ENCODE results near the gene KCNMA1. TPM values are rescaled to one million over a fixed set of nuclear protein-coding genes. Genes with fewer than 3 reads are reported as not detected.

KCNMA1 gene
- total RNA-seq, 3 donors from 2014 or later = 13.6 to 37.8 (median 15.1) TPM

DNA sequence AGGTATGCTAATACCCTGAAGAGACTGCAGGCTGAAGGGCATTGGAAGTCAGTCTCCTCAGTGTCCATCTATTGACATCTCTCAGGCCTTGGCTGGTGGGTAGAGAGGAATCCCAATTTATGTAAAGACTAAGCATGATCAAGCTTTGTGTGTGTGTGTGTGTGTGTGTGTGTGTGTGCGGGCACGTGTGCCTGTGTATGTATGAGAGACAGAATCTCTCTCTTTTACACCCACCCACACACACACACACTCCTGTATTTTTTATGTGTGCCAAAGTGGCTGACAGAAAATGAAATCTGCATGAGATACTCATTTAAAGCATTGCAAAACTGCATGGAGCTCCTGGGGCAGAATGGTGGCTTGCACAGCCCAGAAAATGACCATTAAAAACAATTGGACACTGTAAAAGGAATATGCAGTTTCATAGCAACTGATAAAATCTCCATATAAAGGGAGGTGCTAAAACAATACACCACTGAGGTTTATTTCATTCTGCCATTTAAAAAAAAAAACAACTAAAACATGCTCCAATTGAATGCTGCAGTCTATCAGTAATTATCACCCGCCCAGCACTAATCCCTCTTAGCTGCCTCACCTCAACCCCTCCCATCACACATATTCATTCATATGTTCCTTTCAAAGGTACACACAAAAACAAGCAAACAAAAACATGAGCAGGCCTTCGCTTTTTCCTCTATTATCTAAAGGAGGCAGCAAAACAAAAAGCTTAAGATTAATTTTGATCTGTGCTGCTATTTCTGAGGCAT lies 385.0 kb downstream of the KCNMA1 start:
- intact Hi-C loops (cut with DNase I; ENCODE audit: low total_unique reads) = no loop called here
- Histone ChIP-seq H3K36me3 (no peaks in the 10 kb centered on the region), H3K9me3 (no peaks in the 10 kb centered on the region), H3K27ac (no peak overlapping the region), H3K4me3 (no peak overlapping the region), H3K27me3 (no peaks in the 10 kb centered on the region), H3K4me1 (no peaks in the 10 kb centered on the region)
- TF ChIP-seq POLR2A (IDR thresholded peaks at IDR 0.05) (no peak), POLR2AphosphoS5 (IDR thresholded peaks at IDR 0.05) (no peak)
- TF ChIP-seq, protein P1, sequence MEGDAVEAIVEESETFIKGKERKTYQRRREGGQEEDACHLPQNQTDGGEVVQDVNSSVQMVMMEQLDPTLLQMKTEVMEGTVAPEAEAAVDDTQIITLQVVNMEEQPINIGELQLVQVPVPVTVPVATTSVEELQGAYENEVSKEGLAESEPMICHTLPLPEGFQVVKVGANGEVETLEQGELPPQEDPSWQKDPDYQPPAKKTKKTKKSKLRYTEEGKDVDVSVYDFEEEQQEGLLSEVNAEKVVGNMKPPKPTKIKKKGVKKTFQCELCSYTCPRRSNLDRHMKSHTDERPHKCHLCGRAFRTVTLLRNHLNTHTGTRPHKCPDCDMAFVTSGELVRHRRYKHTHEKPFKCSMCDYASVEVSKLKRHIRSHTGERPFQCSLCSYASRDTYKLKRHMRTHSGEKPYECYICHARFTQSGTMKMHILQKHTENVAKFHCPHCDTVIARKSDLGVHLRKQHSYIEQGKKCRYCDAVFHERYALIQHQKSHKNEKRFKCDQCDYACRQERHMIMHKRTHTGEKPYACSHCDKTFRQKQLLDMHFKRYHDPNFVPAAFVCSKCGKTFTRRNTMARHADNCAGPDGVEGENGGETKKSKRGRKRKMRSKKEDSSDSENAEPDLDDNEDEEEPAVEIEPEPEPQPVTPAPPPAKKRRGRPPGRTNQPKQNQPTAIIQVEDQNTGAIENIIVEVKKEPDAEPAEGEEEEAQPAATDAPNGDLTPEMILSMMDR (IDR thresholded peaks at IDR 0.05) = no peak
- no peak for DNase-seq (ENCODE audit: low spot score in 2 of 2)

- Histone ChIP-seq H3K4me3 (no peak overlapping the region), H3K27ac (no peak overlapping the region), H3K36me3 (no peaks in the 10 kb centered on the region), H3K27me3 (no peaks in the 10 kb centered on the region), H3K9me3 (no peaks in the 10 kb centered on the region), H3K4me1 (no peaks in the 10 kb centered on the region)
- no peak for DNase-seq (ENCODE audit: low spot score in 2 of 2)
- no peak for TF ChIP-seq POLR2A (IDR thresholded peaks at IDR 0.05)
- TF ChIP-seq, protein P1 (IDR thresholded peaks at IDR 0.05) = peak in 1 of 3 donors; percentile 29
- TF ChIP-seq POLR2AphosphoS5 (IDR thresholded peaks at IDR 0.05) = no peak
- intact Hi-C loops (cut with DNase I; ENCODE audit: low total_unique reads) = no loop called here
These were observed 386.2 kb downstream of the KCNMA1 start for GRCh38 chr10:77251297-77252013.

DNA sequence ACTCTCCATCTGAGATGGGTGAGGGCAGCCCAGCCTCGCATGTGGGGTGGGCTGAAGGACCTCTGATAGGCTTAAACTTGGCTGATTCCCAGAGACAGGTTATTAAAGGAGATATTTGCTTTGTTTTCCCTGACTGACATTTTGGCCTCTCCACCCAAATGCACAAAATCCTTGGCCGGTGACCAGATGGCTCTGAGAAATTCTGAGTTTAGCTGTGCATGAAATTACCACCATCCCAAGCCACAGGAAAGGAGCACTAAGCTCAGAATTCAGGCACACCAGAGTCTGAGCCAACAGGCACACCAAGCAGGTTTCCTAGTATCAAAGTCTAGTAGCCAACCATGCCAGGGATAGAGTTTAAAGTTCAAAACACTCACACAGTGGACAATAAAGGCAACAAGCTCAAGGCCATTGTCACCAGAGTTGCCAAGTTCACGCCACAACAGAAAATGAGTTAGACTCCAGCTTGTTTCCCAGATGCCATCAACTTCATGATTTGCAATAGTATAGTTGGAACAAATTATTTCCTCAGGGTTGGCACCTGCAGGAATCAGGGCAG lies 387.6 kb downstream of the KCNMA1 start:
- Histone ChIP-seq H3K4me3 (no peak overlapping the region), H3K27ac (no peak overlapping the region), H3K4me1 (no peaks in the 10 kb centered on the region), H3K27me3 (no peaks in the 10 kb centered on the region), H3K9me3 (no peaks in the 10 kb centered on the region), H3K36me3 (no peaks in the 10 kb centered on the region)
- DNase-seq (ENCODE audit: low spot score in 2 of 2) = no peak
- no peak for TF ChIP-seq POLR2A (IDR thresholded peaks at IDR 0.05)
- no peak for TF ChIP-seq POLR2AphosphoS5 (IDR thresholded peaks at IDR 0.05)
- TF ChIP-seq, protein P1 (IDR thresholded peaks at IDR 0.05) = no peak
- intact Hi-C loops (cut with DNase I; ENCODE audit: low total_unique reads) = no loop called here

DNA sequence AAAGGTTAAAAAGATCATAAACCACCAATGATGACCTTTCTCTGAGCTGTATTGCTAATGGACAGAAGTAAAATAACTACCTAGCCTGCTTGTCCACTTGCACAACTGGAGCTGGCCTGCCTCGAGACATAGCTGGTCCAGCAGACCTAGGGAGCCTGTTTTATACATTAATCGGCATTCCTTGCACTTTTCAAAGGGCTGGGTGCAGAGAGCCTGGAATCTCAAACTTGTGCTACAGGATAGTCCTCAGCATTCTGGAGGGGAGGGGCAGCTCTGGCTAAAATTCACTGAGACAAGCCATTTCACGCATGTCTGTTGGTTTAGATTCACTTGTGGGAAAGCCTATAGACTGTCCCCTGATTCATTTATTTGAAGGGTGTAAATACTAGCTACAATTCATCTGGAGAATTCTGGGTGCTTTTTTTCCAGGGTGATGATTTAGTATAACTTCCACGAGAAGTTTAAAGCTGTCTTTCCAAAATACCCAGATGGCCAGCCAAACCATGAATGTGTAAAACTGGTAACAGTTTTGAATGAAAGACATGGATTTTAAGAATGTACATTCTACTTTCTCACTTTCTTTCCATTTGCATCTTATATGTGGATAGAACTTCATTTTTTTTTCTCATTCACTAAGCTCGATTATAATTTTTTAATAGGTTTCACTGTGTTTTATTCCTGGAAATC lies 389.4 kb downstream of the KCNMA1 start:
- Histone ChIP-seq H3K4me1 (no peaks in the 10 kb centered on the region), H3K27ac (no peak overlapping the region), H3K36me3 (no peaks in the 10 kb centered on the region), H3K27me3 (no peaks in the 10 kb centered on the region), H3K9me3 (no peaks in the 10 kb centered on the region), H3K4me3 (no peak overlapping the region)
- TF ChIP-seq, protein P1 (IDR thresholded peaks at IDR 0.05) = no peak
- no peak for TF ChIP-seq POLR2AphosphoS5 (IDR thresholded peaks at IDR 0.05)
- no peak for TF ChIP-seq POLR2A (IDR thresholded peaks at IDR 0.05)
- DNase-seq (ENCODE audit: low spot score in 2 of 2) = no peak
- intact Hi-C loops (cut with DNase I; ENCODE audit: low total_unique reads) = no loop called here
